CD4-positive, alpha-beta T cell treated with Interleukin-6 for 4 hours (primary cell): ENCODE data around the gene CPLX3.
A peak's percentile ranks its signal among the peaks of the same experiment; 100 is the strongest.

Experiments
- DNase-seq: peaks from one replicate; pipeline ENCODE4 v3.0.0-alpha.2; 2020; ENCODE audit warnings: mixed read lengths

CPLX3 gene

DNA sequence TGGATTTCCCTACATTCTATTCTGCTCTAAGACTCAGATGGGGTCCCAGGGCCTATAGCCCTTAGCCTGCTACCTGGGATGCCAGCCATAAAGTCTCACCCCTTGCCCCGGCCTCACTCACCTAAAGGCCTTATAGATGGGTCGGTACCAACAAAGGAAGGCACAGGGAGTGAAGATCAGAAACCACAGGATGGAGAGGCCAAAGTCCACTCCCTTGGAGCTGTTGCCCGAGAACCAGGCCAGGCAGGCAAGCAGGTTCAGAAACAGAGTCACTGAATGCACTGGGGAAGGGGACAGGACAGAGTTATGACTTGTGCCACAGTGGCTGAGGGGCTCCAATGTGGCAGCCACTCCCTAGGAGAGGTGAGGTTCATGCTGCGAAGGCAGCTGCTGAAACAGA lies 24.0 kb downstream of the CPLX3 start:
- no peak for DNase-seq

GRCh38 chr15:74851960-74852359 lies 25.5 kb downstream of the CPLX3 start:
- no peak for DNase-seq

- no peak for DNase-seq
These were observed 28.1 kb downstream of the CPLX3 start for GRCh38 chr15:74854453-74855022.

- DNase-seq: no peak
These were observed 29.4 kb downstream of the CPLX3 start for GRCh38 chr15:74855857-74856256.

GRCh38 chr15:74856537-74856936 lies 30.1 kb downstream of the CPLX3 start:
- no peak for DNase-seq

DNA sequence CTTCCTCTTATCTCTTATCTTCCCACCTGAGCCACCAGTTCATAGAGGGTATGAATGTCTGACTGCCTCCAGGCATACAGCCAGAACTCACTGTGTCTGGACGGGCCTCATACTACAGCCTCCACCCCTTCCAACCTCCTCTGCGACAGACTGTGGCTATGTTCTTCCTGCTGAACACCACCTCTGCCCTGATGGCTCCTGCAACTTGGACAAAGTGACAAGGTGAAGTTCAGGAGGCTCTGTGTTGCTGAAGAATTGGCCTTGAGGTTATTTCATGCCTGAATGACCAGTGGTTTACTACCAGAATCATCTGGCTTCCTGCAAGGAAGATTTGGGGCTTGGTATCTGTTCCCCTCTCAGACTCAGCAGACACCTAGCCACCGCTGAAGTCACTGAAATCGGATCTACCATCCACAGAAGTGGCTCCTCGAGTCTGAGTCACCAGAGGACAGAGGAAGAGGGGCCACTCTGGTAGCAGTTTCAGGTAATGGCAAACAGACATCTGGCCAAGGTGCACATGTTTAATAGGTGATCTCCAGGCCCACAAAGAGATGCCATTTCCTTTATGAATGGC lies 30.7 kb downstream of the CPLX3 start:
- DNase-seq: no peak

- no peak for DNase-seq
These were observed 31.4 kb downstream of the CPLX3 start for GRCh38 chr15:74857671-74858368.

GRCh38 chr15:74858369-74858740 lies 31.9 kb downstream of the CPLX3 start:
- DNase-seq: no peak

DNA sequence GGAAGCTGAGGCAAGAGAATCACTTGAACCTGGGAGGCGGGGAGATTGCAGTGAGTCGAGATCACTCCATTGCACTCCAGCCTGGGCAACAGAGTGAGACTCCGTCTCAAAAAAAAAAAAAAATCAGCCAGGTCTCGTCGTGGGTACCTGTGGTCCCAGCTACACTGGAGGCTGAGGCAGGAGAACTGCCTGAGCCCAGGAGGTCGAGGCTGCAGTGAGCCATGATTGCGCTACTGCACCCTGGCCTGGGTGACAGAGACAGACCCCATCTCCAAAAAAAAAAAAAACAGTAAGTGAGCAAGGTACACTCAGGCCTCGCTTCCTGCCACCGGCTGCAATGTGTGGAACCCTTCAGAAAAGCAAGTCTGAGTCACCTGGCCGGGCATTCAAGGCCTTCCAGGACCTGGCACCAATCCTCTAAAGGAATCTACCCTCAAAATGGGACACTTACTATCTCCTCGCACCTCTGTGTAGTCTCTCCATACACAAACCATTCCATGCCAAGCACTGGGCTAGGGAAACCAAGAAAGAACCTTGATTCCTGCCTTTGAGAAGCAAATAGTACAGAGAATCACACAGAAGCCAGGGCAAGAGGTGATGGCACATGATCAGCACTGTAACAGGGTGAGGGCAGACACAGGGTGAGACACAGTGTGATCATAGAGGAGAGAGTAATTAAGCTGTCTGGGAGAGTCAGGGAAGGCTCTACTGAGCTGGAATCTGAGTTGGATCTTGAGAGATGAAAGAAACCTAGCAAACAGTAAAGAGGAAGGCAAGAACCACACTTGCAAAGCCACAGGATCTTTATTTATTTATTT lies 37.0 kb downstream of the CPLX3 start:
- DNase-seq: peak; percentile 47

DNA sequence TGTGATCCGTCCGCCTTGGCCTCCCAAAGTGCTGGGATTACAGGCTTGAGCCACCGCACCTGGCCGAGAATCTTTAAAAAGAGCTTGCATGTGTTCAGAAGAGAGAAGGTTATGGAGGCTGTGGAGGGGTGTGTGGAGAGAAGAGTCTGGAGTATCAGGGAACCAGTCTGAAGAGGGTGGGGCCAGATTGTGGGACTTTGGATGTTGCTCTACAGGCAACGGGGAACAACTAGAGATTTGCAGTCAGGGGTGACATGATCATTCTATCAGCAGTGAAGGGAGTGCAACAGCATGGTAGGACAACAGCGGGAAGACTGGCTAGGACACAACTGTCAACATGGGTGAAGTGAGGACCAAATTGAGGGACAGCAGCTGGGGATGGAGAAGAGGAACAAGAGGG lies 37.9 kb downstream of the CPLX3 start:
- DNase-seq: no peak

DNA sequence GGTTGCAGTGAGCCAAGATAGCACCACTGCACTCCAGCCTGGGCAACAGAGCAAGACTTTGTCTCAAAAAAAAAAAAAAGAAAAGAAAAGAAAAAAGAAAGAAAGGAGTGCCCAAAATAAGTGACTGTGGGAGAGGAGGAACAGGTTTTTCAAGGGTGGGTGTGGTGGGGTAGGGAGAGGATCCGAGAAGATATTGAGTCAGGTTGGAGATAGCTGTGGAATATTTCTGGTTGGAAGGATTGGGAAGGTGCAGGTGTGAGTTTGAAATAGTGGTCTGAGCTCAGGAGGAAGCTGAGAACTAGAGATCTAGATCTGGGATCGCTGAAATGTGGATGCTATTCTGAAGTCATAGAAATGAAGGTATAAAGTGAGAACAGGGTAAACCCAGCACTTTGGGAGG lies 38.9 kb downstream of the CPLX3 start:
- no peak for DNase-seq

GRCh38 chr15:74866090-74866489 lies 39.7 kb downstream of the CPLX3 start:
- no peak for DNase-seq

- DNase-seq: no peak
These were observed 41.1 kb downstream of the CPLX3 start for GRCh38 chr15:74867466-74868038.

DNA sequence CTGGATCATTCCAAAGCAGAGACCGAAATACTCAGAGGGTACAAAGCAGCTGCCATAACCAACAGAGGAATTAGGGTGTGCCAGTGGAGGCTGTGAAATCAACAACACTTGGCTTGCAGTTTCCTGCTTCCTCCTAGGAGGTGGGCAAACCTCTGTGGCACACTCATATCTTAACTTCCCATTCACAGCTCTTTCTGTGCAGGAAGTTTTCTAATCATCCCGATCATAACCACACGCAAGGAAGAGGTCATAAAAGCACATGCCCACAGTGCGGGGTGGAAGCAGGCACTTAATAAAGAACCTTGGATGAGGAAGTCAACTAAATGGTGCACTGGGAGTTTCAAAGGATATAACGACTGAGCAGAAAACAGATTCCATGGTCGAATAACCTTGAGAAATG lies 41.6 kb downstream of the CPLX3 start:
- peak; percentile 29 for DNase-seq

GRCh38 chr15:74869372-74869725 lies 42.9 kb downstream of the CPLX3 start:
- DNase-seq: no peak

- peak; percentile 27 for DNase-seq
These were observed 43.4 kb downstream of the CPLX3 start for GRCh38 chr15:74869726-74870407.

DNA sequence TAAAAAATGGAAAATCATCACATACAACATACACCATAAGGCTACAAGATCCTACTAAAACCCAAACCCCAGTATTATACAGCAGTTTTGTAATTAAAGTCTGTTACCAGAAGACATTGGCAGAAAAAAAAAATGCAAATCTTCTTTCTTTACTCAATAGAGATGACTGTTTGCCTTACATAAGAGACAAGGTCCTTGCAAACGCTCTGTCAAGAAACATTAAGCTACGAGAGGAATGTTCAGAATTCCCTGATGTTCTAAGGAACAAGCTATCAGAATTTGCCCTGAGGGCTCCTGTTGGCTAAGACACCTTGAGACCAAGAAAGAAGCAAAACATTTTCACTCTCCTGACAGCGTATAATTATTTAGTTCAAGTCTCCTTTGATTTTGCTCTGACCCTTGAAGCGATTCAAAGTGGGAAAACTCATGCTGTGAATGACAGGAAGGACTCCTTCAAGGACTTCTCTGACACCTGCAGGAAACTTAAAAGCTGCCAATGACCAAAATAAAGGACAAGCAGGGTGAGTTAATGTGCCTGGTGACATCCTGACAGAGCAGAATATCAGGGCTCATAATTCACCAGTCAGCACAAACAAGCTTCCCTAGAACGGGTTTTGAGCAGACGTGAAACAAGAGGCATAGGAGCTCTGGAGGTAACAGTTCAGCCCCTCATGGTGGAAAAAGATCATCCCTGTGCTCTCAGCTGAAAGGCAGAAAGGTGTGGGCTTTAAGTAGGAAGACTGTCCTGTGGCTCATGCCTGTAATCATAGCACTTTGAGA lies 44.2 kb downstream of the CPLX3 start:
- no peak for DNase-seq

DNA sequence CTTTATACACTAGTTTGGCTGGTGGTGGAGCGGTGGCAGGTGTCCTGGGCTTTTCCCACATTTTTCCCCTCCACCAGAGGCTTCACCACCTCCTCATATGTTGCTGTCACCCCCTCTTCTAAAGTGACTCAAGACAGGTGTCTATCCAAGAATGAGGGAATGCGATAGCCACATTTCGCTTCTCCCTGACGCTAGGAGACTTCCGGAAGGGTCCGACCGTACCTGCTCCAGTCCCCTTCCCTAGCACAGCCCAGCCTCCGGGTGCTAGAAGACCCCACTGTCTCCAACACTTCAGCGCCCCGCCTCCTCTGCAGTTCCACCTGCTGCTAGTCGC lies 46.2 kb downstream of the CPLX3 start:
- DNase-seq: no peak

GRCh38 chr15:74873036-74873755 lies 46.8 kb downstream of the CPLX3 start, which contains the start of gene SCAMP2:
Gene SCAMP2 (minus strand): TSS chr15:74873365. CDS start chr15:74873255, 110 bp downstream.
- peak; percentile 90 for DNase-seq

GRCh38 chr15:74873756-74874424 lies 47.5 kb downstream of the CPLX3 start:
- peak; percentile 25 for DNase-seq

GRCh38 chr15:74878273-74878672 lies 51.8 kb downstream of the CPLX3 start:
- DNase-seq: no peak
